ENCODE results near the gene GOLGA1. TPM values are rescaled to one million over a fixed set of nuclear protein-coding genes. Genes with fewer than 3 reads are reported as not detected.

GOLGA1 gene
- total and polyA plus RNA-seq, 2 of the 13 experiments (the other 11 are each of a cell fraction or from before 2014, with no cell fraction given): 12.7 to 15.9 TPM

DNA sequence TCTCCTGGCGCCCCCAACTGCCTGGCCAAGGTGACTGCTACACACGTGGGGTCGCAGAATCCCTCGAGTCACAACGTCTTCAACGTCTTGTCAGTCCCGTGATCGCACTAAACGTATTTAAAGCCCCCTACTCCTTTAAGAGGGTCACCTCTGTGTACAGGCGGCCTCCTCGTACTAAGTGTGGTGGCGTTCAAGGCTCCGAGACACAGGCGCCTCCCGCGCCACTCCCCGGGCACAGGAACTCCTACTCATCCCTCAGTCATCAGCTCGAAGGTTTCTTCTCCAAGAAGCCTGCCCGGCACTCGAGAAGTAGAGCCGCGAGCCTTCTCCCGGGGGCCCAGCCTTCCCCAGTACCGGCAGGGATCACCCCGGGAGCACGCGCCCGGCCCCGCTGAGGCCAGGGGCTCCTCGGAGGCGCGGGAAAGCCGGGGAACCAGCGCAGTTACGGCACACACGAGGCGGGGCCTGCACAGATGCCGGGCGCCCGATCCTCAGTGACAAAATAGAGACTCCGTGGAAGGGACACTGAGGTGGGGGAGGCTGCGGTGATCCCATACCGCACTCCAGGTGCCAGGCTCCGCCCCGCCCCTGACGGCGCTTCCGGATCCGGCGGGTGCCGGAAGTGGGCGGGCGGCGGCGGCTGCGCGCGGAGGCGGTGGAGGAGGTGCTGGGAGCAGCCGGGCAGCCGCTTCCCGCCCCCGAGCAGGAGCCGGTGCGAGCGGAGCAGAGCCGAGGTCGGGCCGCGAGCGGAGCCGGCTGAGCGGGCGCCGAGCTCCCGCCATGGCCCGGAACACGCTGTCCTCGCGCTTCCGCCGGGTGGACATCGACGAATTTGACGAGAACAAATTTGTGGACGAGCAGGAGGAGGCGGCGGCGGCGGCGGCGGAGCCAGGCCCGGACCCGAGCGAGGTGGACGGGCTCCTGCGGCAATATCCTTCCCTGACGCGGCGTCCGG is 72.1 kb downstream of the GOLGA1 start (continued):
- TF ChIP-seq DZIP1 (CRISPR knock-in tag; IDR thresholded peaks at IDR 0.05): no peak
- peak; percentile 48; the same call in 1 of the 2 replicates for TF ChIP-seq KLF11 (CRISPR knock-in tag; IDR thresholded peaks at IDR 0.05)
- TF ChIP-seq, protein P1, sequence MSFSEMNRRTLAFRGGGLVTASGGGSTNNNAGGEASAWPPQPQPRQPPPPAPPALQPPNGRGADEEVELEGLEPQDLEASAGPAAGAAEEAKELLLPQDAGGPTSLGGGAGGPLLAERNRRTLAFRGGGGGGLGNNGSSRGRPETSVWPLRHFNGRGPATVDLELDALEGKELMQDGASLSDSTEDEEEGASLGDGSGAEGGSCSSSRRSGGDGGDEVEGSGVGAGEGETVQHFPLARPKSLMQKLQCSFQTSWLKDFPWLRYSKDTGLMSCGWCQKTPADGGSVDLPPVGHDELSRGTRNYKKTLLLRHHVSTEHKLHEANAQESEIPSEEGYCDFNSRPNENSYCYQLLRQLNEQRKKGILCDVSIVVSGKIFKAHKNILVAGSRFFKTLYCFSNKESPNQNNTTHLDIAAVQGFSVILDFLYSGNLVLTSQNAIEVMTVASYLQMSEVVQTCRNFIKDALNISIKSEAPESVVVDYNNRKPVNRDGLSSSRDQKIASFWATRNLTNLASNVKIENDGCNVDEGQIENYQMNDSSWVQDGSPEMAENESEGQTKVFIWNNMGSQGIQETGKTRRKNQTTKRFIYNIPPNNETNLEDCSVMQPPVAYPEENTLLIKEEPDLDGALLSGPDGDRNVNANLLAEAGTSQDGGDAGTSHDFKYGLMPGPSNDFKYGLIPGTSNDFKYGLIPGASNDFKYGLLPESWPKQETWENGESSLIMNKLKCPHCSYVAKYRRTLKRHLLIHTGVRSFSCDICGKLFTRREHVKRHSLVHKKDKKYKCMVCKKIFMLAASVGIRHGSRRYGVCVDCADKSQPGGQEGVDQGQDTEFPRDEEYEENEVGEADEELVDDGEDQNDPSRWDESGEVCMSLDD (CRISPR knock-in tag; IDR thresholded peaks at IDR 0.05; ENCODE audit: borderline replicate concordance): peak; percentile 27; the same call in 1 of the 2 replicates
- 0 out of 2 replicates have a peak, but pooled peaks have one; percentile 15 for TF ChIP-seq IRX3 (CRISPR knock-in tag; IDR thresholded peaks at IDR 0.05; ENCODE audit: borderline replicate concordance, low read depth)
- no peak for TF ChIP-seq SP140L (CRISPR knock-in tag; IDR thresholded peaks at IDR 0.05; ENCODE audit: borderline replicate concordance)
- TF ChIP-seq REL (CRISPR knock-in tag; conservative IDR thresholded peaks at IDR 0.05): no peak
- no peak for TF ChIP-seq ZSCAN22 (CRISPR knock-in tag; IDR thresholded peaks at IDR 0.05)
- no peak for TF ChIP-seq ZNF614 (CRISPR knock-in tag; IDR thresholded peaks at IDR 0.05; ENCODE audit: borderline replicate concordance)
- TF ChIP-seq ZNF224 (CRISPR knock-in tag; IDR thresholded peaks at IDR 0.05): peak; percentile 81; the same call in 1 of the 2 replicates
- TF ChIP-seq BRCA1 (CRISPR knock-in tag; IDR thresholded peaks at IDR 0.05): peak; percentile 26; the same call in 1 of the 2 replicates
- 0 out of 2 replicates have a peak, but pooled peaks have one; percentile 67 for TF ChIP-seq RNF2 (conservative IDR thresholded peaks at IDR 0.05; ENCODE audit: low read depth)
- TF ChIP-seq RARA (CRISPR knock-in tag; IDR thresholded peaks at IDR 0.05): 0 out of 2 replicates have a peak, but pooled peaks have one; percentile 23
- no peak for TF ChIP-seq LBX2 (CRISPR knock-in tag; IDR thresholded peaks at IDR 0.05; ENCODE audit: borderline replicate concordance)
- TF ChIP-seq ZNF75D (CRISPR knock-in tag; IDR thresholded peaks at IDR 0.05; ENCODE audit: borderline replicate concordance): no peak
- TF ChIP-seq ZNF839 (CRISPR knock-in tag; IDR thresholded peaks at IDR 0.05; ENCODE audit: borderline replicate concordance): no peak
- TF ChIP-seq TFDP1 (CRISPR knock-in tag; IDR thresholded peaks at IDR 0.05; ENCODE audit: borderline replicate concordance): peak; percentile 86; the same call in 1 of the 2 replicates
- TF ChIP-seq, protein P2, sequence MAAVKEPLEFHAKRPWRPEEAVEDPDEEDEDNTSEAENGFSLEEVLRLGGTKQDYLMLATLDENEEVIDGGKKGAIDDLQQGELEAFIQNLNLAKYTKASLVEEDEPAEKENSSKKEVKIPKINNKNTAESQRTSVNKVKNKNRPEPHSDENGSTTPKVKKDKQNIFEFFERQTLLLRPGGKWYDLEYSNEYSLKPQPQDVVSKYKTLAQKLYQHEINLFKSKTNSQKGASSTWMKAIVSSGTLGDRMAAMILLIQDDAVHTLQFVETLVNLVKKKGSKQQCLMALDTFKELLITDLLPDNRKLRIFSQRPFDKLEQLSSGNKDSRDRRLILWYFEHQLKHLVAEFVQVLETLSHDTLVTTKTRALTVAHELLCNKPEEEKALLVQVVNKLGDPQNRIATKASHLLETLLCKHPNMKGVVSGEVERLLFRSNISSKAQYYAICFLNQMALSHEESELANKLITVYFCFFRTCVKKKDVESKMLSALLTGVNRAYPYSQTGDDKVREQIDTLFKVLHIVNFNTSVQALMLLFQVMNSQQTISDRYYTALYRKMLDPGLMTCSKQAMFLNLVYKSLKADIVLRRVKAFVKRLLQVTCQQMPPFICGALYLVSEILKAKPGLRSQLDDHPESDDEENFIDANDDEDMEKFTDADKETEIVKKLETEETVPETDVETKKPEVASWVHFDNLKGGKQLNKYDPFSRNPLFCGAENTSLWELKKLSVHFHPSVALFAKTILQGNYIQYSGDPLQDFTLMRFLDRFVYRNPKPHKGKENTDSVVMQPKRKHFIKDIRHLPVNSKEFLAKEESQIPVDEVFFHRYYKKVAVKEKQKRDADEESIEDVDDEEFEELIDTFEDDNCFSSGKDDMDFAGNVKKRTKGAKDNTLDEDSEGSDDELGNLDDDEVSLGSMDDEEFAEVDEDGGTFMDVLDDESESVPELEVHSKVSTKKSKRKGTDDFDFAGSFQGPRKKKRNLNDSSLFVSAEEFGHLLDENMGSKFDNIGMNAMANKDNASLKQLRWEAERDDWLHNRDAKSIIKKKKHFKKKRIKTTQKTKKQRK (IDR thresholded peaks at IDR 0.05; ENCODE audit: low read length): no peak

Data from HepG2 (cell line).